Measurements from ENCODE around the gene ATRNL1.
A peak's percentile ranks its signal among the peaks of the same experiment; 100 is the strongest.

ATRNL1 gene

DNA sequence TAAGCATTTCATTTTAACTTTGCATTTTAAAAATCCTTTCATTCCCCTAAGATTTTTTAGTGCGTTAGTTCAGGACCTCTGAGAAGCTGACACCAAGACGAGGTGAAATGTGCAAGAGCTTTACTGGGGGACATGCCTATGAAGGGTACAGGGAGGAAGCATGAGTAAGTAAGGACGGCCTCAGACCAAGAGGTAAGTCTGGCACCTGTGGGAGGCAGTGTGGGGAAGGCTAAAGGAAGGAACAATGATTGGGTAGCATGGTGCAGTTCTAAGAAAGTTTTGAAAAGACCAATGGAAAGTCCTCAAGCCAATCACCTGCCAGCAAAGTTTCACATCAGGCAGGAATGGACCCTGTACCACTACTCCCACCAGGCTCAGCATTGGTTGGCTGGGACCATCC is 810.7 kb downstream of the ATRNL1 start:
- Histone ChIP-seq H3K27ac (ENCODE audit: insufficient read depth in 1 of 2, low read depth in 1 of 2, low read length in 2 of 2, poor library complexity in 1 of 2, severe bottlenecking in 2 of 2) (no peak overlapping the region), H3K4me1 (ENCODE audit: control extremely low read depth in 1 of 4, control insufficient read depth in 4 of 4, insufficient read depth in 4 of 4, low read length in 3 of 4) (no peaks in the 10 kb centered on the region), H3K36me3 (ENCODE audit: control insufficient read depth in 4 of 4, insufficient read depth in 4 of 4, low read length in 3 of 4) (no peaks in the 10 kb centered on the region), H3K27me3 (replicated peaks in 2 of 5; ENCODE audit: control insufficient read depth in 4 of 5, insufficient read depth in 5 of 5, low read length in 4 of 5) (no peaks in the 10 kb centered on the region), H3K9me3 (ENCODE audit: control extremely low read depth in 1 of 5, control insufficient read depth in 4 of 5, insufficient read depth in 2 of 5, low read depth in 1 of 5, low read length in 4 of 5) (no peaks in the 10 kb centered on the region), H3K4me3 (ENCODE audit: control insufficient read depth in 1 of 7, extremely low read depth in 1 of 7, insufficient read depth in 4 of 7, low read depth in 2 of 7, low read length in 6 of 7) (no peak overlapping the region)
- WGBS (ENCODE audit: insufficient coverage), result 83% methylated on average over 3 of the region's 3 CpGs
- POLR2A ChIA-PET, result no interaction called here
- no peak for DNase-seq
- CTCF ChIA-PET, result no interaction called here

DNA sequence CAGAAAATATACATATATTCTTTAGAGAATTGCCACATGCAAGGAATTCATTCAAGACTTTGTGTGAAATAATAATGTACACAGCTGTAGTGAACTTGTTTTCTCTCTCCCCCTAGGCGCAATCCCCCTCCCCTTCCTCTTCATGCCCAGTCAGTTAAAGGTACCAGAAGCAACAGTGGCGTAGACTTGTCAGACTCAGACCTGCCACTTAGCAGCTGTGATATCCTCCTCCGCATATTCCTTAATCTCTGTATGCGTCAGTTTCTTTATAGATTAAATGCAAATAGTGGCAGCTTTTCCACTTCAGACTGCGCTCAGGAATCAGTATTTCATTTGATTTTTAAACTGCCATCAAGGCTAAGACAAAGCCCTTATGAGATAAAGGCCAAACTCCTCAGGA is 815.9 kb downstream of the ATRNL1 start:
- H3K4me3 ChIP-seq (ENCODE audit: control insufficient read depth in 1 of 7, extremely low read depth in 1 of 7, insufficient read depth in 4 of 7, low read depth in 2 of 7, low read length in 6 of 7), result no peak overlapping the region
- H3K4me1 ChIP-seq (ENCODE audit: control extremely low read depth in 1 of 4, control insufficient read depth in 4 of 4, insufficient read depth in 4 of 4, low read length in 3 of 4), result no peaks in the 10 kb centered on the region
- CTCF ChIA-PET, result no interaction called here
- no peak for DNase-seq
- H3K9me3 ChIP-seq (ENCODE audit: control extremely low read depth in 1 of 5, control insufficient read depth in 4 of 5, insufficient read depth in 2 of 5, low read depth in 1 of 5, low read length in 4 of 5), result no peaks in the 10 kb centered on the region
- H3K27me3 ChIP-seq (replicated peaks in 2 of 5; ENCODE audit: control insufficient read depth in 4 of 5, insufficient read depth in 5 of 5, low read length in 4 of 5), result no peaks in the 10 kb centered on the region
- POLR2A ChIA-PET, result no interaction called here
- H3K27ac ChIP-seq (ENCODE audit: insufficient read depth in 1 of 2, low read depth in 1 of 2, low read length in 2 of 2, poor library complexity in 1 of 2, severe bottlenecking in 2 of 2), result no peak overlapping the region
- H3K36me3 ChIP-seq (ENCODE audit: control insufficient read depth in 4 of 4, insufficient read depth in 4 of 4, low read length in 3 of 4), result no peaks in the 10 kb centered on the region
- 96% methylated on average over 4 of the region's 5 CpGs for WGBS (ENCODE audit: insufficient coverage)

DNA sequence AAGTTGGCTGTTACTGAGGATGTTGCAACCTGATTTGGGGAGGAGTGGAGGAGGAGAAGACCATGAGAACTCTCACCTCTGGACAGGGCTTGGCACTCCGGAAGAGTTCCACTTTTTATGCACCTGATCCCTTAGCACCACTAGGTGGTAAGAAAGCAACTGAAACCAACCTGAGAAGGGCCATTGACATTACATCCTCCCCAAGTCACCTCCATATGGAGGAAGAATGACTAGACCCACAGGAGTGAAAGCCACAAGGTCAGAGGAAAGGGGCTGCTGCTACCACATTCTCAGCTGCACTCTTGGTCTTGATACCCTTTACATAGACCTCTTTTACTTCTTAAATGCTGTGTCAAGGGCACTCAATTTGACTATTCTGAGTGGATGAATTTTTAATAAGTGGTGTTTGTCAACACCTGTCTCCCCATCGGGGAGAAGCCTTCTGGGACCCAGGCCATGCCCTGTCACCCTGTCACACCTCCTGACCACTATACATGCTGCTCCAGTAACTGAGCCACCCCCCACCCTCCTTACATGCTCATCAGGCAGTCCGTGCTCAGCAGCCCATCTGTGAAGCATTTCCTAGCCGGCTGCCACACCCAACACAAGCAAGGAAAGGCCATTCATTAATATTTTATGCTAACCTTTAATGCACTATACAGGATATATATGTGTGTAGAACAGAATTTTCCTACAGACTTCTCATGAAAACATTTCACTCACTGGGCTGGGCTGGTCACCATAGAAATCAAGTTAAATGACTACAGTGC is 817.0 kb downstream of the ATRNL1 start:
- DNase-seq, result no peak
- WGBS (ENCODE audit: insufficient coverage), result 80% methylated on average over 1 of the region's 4 CpGs
- no peaks in the 10 kb centered on the region for H3K36me3 ChIP-seq (ENCODE audit: control insufficient read depth in 4 of 4, insufficient read depth in 4 of 4, low read length in 3 of 4)
- H3K4me1 ChIP-seq (ENCODE audit: control extremely low read depth in 1 of 4, control insufficient read depth in 4 of 4, insufficient read depth in 4 of 4, low read length in 3 of 4), result no peaks in the 10 kb centered on the region
- H3K27me3 ChIP-seq (replicated peaks in 2 of 5; ENCODE audit: control insufficient read depth in 4 of 5, insufficient read depth in 5 of 5, low read length in 4 of 5), result no peaks in the 10 kb centered on the region
- peaks cover 0 to 2% (median 0%) of the 10 kb centered on the region in 5 experiments for H3K9me3 ChIP-seq (ENCODE audit: control extremely low read depth in 1 of 5, control insufficient read depth in 4 of 5, insufficient read depth in 2 of 5, low read depth in 1 of 5, low read length in 4 of 5)
- H3K4me3 ChIP-seq (ENCODE audit: control insufficient read depth in 1 of 7, extremely low read depth in 1 of 7, insufficient read depth in 4 of 7, low read depth in 2 of 7, low read length in 6 of 7), result no peak overlapping the region
- ChIA-PET POLR2A (no interaction called here), CTCF (no interaction called here)
- no peak overlapping the region for H3K27ac ChIP-seq (ENCODE audit: insufficient read depth in 1 of 2, low read depth in 1 of 2, low read length in 2 of 2, poor library complexity in 1 of 2, severe bottlenecking in 2 of 2)

DNA sequence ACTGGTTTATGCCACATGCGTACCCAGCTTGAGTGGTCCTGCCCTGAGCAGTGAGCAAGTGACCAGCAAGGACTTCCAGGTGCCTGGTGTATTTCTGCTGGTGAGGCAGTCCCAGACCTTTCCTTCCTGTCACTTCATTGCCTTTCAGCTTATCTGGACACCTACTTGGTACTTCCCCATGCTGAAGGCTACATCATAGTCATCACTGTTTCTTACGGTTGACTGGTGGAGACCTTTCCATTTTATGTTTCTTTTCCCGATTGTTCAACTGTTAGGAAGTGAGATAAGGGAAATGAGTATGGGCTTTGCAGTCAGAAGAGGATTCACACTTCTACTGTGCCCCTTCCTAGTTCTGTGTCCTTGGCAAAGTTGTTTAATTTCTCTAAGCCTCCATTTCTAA is 821.3 kb downstream of the ATRNL1 start:
- H3K9me3 ChIP-seq (ENCODE audit: control extremely low read depth in 1 of 5, control insufficient read depth in 4 of 5, insufficient read depth in 2 of 5, low read depth in 1 of 5, low read length in 4 of 5), result peaks cover 0 to 2% (median 0%) of the 10 kb centered on the region in 5 experiments
- DNase-seq, result no peak
- no peak overlapping the region for H3K4me3 ChIP-seq (ENCODE audit: control insufficient read depth in 1 of 7, extremely low read depth in 1 of 7, insufficient read depth in 4 of 7, low read depth in 2 of 7, low read length in 6 of 7)
- POLR2A ChIA-PET, result no interaction called here
- H3K27ac ChIP-seq (ENCODE audit: insufficient read depth in 1 of 2, low read depth in 1 of 2, low read length in 2 of 2, poor library complexity in 1 of 2, severe bottlenecking in 2 of 2), result no peak overlapping the region
- H3K4me1 ChIP-seq (ENCODE audit: control extremely low read depth in 1 of 4, control insufficient read depth in 4 of 4, insufficient read depth in 4 of 4, low read length in 3 of 4), result no peaks in the 10 kb centered on the region
- H3K27me3 ChIP-seq (replicated peaks in 2 of 5; ENCODE audit: control insufficient read depth in 4 of 5, insufficient read depth in 5 of 5, low read length in 4 of 5), result no peaks in the 10 kb centered on the region
- CTCF ChIA-PET, result no interaction called here
- H3K36me3 ChIP-seq (ENCODE audit: control insufficient read depth in 4 of 4, insufficient read depth in 4 of 4, low read length in 3 of 4), result no peaks in the 10 kb centered on the region
- WGBS (ENCODE audit: insufficient coverage), result 100% methylated on average over 1 of the region's 3 CpGs

DNA sequence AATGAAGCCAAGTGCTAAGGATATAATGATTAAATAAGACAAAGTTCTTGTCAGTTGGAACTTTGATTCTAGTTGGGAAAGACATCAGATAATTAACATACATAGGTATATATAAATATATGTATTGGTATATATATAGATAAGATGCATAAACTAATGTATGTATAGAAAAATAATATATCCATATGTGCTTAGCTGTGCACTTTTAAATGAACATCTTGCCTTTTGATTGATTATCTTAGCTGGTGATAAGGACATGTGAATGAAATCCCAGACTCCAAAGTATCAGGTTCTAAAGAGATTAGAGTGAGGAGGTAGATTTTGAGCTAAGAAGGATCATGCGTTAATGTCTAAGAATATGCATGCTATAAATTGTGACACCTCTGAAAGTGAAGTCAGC is 822.3 kb downstream of the ATRNL1 start:
- CTCF ChIA-PET, result no interaction called here
- POLR2A ChIA-PET, result no interaction called here
- Histone ChIP-seq H3K4me3 (ENCODE audit: control insufficient read depth in 1 of 7, extremely low read depth in 1 of 7, insufficient read depth in 4 of 7, low read depth in 2 of 7, low read length in 6 of 7) (no peak overlapping the region), H3K27me3 (replicated peaks in 2 of 5; ENCODE audit: control insufficient read depth in 4 of 5, insufficient read depth in 5 of 5, low read length in 4 of 5) (no peaks in the 10 kb centered on the region), H3K36me3 (ENCODE audit: control insufficient read depth in 4 of 4, insufficient read depth in 4 of 4, low read length in 3 of 4) (no peaks in the 10 kb centered on the region), H3K9me3 (ENCODE audit: control extremely low read depth in 1 of 5, control insufficient read depth in 4 of 5, insufficient read depth in 2 of 5, low read depth in 1 of 5, low read length in 4 of 5) (peaks cover 0 to 2% (median 0%) of the 10 kb centered on the region in 5 experiments), H3K4me1 (ENCODE audit: control extremely low read depth in 1 of 4, control insufficient read depth in 4 of 4, insufficient read depth in 4 of 4, low read length in 3 of 4) (no peaks in the 10 kb centered on the region), H3K27ac (ENCODE audit: insufficient read depth in 1 of 2, low read depth in 1 of 2, low read length in 2 of 2, poor library complexity in 1 of 2, severe bottlenecking in 2 of 2) (no peak overlapping the region)
- WGBS (ENCODE audit: insufficient coverage), result 100% methylated on average over 1 of the region's 1 CpG
- DNase-seq, result no peak

DNA sequence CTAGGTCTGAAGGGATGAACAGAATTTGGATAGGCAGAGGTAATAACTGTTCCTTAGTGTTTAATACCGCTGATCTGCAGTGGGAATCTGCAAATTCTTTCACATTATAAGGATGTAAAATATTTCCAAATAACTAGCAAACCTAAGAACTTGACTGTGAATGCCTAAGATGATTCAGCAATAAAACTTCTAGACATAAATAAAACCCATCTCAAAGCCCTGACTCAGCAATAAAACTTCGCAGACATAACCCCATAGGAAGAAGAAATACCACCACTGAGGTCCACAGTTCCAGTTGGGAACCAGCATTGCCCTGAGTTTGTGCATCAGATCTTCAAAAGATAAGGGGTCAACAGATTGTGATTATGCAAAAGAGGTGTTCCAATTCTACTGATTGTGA is 825.6 kb downstream of the ATRNL1 start:
- DNase-seq, result peak; percentile 8 to 56 (median 47)
- WGBS (ENCODE audit: insufficient coverage), result no CpG with 5 or more reads among the region's 2 CpGs
- CTCF ChIA-PET, result no interaction called here
- POLR2A ChIA-PET, result no interaction called here
- H3K4me3 ChIP-seq (ENCODE audit: control insufficient read depth in 1 of 7, extremely low read depth in 1 of 7, insufficient read depth in 4 of 7, low read depth in 2 of 7, low read length in 6 of 7), result no peak overlapping the region
- no peak overlapping the region for H3K27ac ChIP-seq (ENCODE audit: insufficient read depth in 1 of 2, low read depth in 1 of 2, low read length in 2 of 2, poor library complexity in 1 of 2, severe bottlenecking in 2 of 2)
- H3K36me3 ChIP-seq (ENCODE audit: control insufficient read depth in 4 of 4, insufficient read depth in 4 of 4, low read length in 3 of 4), result no peaks in the 10 kb centered on the region
- peaks cover 0 to 2% (median 0%) of the 10 kb centered on the region in 5 experiments for H3K9me3 ChIP-seq (ENCODE audit: control extremely low read depth in 1 of 5, control insufficient read depth in 4 of 5, insufficient read depth in 2 of 5, low read depth in 1 of 5, low read length in 4 of 5)
- H3K27me3 ChIP-seq (replicated peaks in 2 of 5; ENCODE audit: control insufficient read depth in 4 of 5, insufficient read depth in 5 of 5, low read length in 4 of 5), result no peaks in the 10 kb centered on the region
- H3K4me1 ChIP-seq (ENCODE audit: control extremely low read depth in 1 of 4, control insufficient read depth in 4 of 4, insufficient read depth in 4 of 4, low read length in 3 of 4), result no peaks in the 10 kb centered on the region

DNA sequence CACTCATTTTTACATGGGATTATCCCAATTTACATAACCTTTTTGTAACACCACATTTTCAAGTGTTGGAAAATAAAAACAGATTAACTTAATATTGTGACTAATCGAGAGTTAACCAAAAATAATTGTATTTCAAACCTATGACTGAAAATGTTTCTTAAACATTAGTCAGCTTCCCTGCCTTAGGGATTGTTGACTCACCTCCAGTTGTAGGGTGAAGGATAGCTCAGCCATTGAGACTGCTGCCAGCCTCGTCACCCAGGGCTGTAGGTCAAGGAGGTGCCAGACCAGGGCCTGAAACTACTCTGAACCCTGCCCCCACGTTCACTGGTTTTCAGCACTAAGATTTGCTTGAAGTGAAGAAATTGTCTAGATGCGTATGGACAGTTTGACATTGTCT is 828.6 kb downstream of the ATRNL1 start:
- Histone ChIP-seq H3K4me1 (ENCODE audit: control extremely low read depth in 1 of 4, control insufficient read depth in 4 of 4, insufficient read depth in 4 of 4, low read length in 3 of 4) (no peaks in the 10 kb centered on the region), H3K27me3 (replicated peaks in 2 of 5; ENCODE audit: control insufficient read depth in 4 of 5, insufficient read depth in 5 of 5, low read length in 4 of 5) (no peaks in the 10 kb centered on the region), H3K36me3 (ENCODE audit: control insufficient read depth in 4 of 4, insufficient read depth in 4 of 4, low read length in 3 of 4) (no peaks in the 10 kb centered on the region), H3K4me3 (ENCODE audit: control insufficient read depth in 1 of 7, extremely low read depth in 1 of 7, insufficient read depth in 4 of 7, low read depth in 2 of 7, low read length in 6 of 7) (no peak overlapping the region), H3K9me3 (ENCODE audit: control extremely low read depth in 1 of 5, control insufficient read depth in 4 of 5, insufficient read depth in 2 of 5, low read depth in 1 of 5, low read length in 4 of 5) (no peaks in the 10 kb centered on the region), H3K27ac (ENCODE audit: insufficient read depth in 1 of 2, low read depth in 1 of 2, low read length in 2 of 2, poor library complexity in 1 of 2, severe bottlenecking in 2 of 2) (no peak overlapping the region)
- WGBS (ENCODE audit: insufficient coverage), result 94% methylated on average over 2 of the region's 4 CpGs
- ChIA-PET CTCF (no interaction called here), POLR2A (no interaction called here)
- no peak for DNase-seq

Measured in common myeloid progenitor, CD34-positive (primary cell).